ENCODE data around the gene DNAJC1. TPM values are rescaled to one million over a fixed set of nuclear protein-coding genes. Genes with fewer than 3 reads are reported as not detected.
A peak's percentile ranks its signal among the peaks of the same experiment; 100 is the strongest.
"Not testable (repeated sequence)": the region's sequence is repeated elsewhere in the genome, so short reads cannot be mapped to it uniquely, and the experiment has no call there.

The DNAJC1 gene
- total and polyA plus RNA-seq, 2 experiments from 2014 or later: 32.6 to 57.1 TPM

- H3K36me3 ChIP-seq: no peaks in the 10 kb centered on the region
- H3K4me1 ChIP-seq (ENCODE audit: low read depth): peaks cover 54% of the 10 kb centered on the region
- H3K27me3 ChIP-seq: no peaks in the 10 kb centered on the region
- peak overlapping the region; percentile 13 for H3K27ac ChIP-seq
- DNase-seq (ENCODE audit: low read depth in 1 of 2, low spot score in 1 of 2): peak in 1 of 2 donors; percentile 62
- H3K4me3 ChIP-seq: no peak overlapping the region
- H3K9me3 ChIP-seq (ENCODE audit: low read depth): no peaks in the 10 kb centered on the region
- TF ChIP-seq CTCF (IDR thresholded peaks at IDR 0.05; ENCODE audit: low read depth, low read length): no peak
Observed at GRCh38 chr10:21720090-21720489, 283.4 kb downstream of the DNAJC1 start.

GRCh38 chr10:21719502-21719901, 284.0 kb downstream of the DNAJC1 start:
- H3K27me3 ChIP-seq: no peaks in the 10 kb centered on the region
- no peaks in the 10 kb centered on the region for H3K9me3 ChIP-seq (ENCODE audit: low read depth)
- DNase-seq (ENCODE audit: low read depth in 1 of 2, low spot score in 1 of 2): no peak
- H3K4me1 ChIP-seq (ENCODE audit: low read depth): peaks cover 54% of the 10 kb centered on the region
- TF ChIP-seq CTCF (IDR thresholded peaks at IDR 0.05; ENCODE audit: low read depth, low read length): no peak
- H3K27ac ChIP-seq: peak overlapping the region; percentile 13
- peaks cover 3% of the 10 kb centered on the region for H3K36me3 ChIP-seq
- H3K4me3 ChIP-seq: no peak overlapping the region

- not testable (repeated sequence) for H3K27me3 ChIP-seq; H3K36me3 ChIP-seq; DNase-seq (ENCODE audit: low read depth in 1 of 2, low spot score in 1 of 2); H3K27ac ChIP-seq; H3K4me3 ChIP-seq; H3K9me3 ChIP-seq (ENCODE audit: low read depth)
- H3K4me1 ChIP-seq (ENCODE audit: low read depth): peaks cover 46% of the 10 kb centered on the region
Observed at GRCh38 chr10:21717437-21718054, 286.0 kb downstream of the DNAJC1 start.

- no peaks in the 10 kb centered on the region for H3K27me3 ChIP-seq
- peak overlapping the region; percentile 91 for H3K27ac ChIP-seq
- TF ChIP-seq CTCF (IDR thresholded peaks at IDR 0.05; ENCODE audit: low read depth, low read length): no peak
- peak in 1 of 2 donors; percentile 39 for DNase-seq (ENCODE audit: low read depth in 1 of 2, low spot score in 1 of 2)
- peaks cover 34% of the 10 kb centered on the region for H3K4me1 ChIP-seq (ENCODE audit: low read depth)
- no peaks in the 10 kb centered on the region for H3K9me3 ChIP-seq (ENCODE audit: low read depth)
- H3K36me3 ChIP-seq: peaks cover 9% of the 10 kb centered on the region
- H3K4me3 ChIP-seq: no peak overlapping the region
Observed at GRCh38 chr10:21715531-21716195, 287.9 kb downstream of the DNAJC1 start.

GRCh38 chr10:21712975-21713374, 290.6 kb downstream of the DNAJC1 start:
- H3K27me3 ChIP-seq: no peaks in the 10 kb centered on the region
- TF ChIP-seq CTCF (IDR thresholded peaks at IDR 0.05; ENCODE audit: low read depth, low read length): no peak
- peak overlapping the region; percentile 64 for H3K27ac ChIP-seq
- H3K9me3 ChIP-seq (ENCODE audit: low read depth): no peaks in the 10 kb centered on the region
- no peak overlapping the region for H3K4me3 ChIP-seq
- H3K4me1 ChIP-seq (ENCODE audit: low read depth): peaks cover 36% of the 10 kb centered on the region
- H3K36me3 ChIP-seq: peaks cover 9% of the 10 kb centered on the region
- no peak for DNase-seq (ENCODE audit: low read depth in 1 of 2, low spot score in 1 of 2)

GRCh38 chr10:21707498-21707897, 296.0 kb downstream of the DNAJC1 start:
- Histone ChIP-seq H3K36me3 (no peaks in the 10 kb centered on the region), H3K27ac (peak overlapping the region; percentile 62), H3K4me1 (ENCODE audit: low read depth) (peaks cover 10% of the 10 kb centered on the region), H3K4me3 (no peak overlapping the region), H3K27me3 (no peaks in the 10 kb centered on the region), H3K9me3 (ENCODE audit: low read depth) (no peaks in the 10 kb centered on the region)
- DNase-seq (ENCODE audit: low read depth in 1 of 2, low spot score in 1 of 2): no peak
- no peak for TF ChIP-seq CTCF (IDR thresholded peaks at IDR 0.05; ENCODE audit: low read depth, low read length)
